HG02840 (cell line): ENCODE data around the gene ALDH3B2.
"Not testable (repeated sequence)": the region's sequence is repeated elsewhere in the genome, so short reads cannot be mapped to it uniquely, and the experiment has no call there.

Experiments
- ATAC-seq: cut with Tn5 transposase; IDR thresholded peaks from one replicate; pipeline ENCODE4 v1.9.1; 2021; ENCODE audit warnings: mild to moderate bottlenecking, moderate library complexity, moderate number of reproducible peaks; ENCODE audit not compliant: unreplicated experiment, low FRiP score

The ALDH3B2 gene, protein sequence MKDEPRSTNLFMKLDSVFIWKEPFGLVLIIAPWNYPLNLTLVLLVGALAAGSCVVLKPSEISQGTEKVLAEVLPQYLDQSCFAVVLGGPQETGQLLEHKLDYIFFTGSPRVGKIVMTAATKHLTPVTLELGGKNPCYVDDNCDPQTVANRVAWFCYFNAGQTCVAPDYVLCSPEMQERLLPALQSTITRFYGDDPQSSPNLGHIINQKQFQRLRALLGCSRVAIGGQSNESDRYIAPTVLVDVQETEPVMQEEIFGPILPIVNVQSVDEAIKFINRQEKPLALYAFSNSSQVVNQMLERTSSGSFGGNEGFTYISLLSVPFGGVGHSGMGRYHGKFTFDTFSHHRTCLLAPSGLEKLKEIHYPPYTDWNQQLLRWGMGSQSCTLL

DNA sequence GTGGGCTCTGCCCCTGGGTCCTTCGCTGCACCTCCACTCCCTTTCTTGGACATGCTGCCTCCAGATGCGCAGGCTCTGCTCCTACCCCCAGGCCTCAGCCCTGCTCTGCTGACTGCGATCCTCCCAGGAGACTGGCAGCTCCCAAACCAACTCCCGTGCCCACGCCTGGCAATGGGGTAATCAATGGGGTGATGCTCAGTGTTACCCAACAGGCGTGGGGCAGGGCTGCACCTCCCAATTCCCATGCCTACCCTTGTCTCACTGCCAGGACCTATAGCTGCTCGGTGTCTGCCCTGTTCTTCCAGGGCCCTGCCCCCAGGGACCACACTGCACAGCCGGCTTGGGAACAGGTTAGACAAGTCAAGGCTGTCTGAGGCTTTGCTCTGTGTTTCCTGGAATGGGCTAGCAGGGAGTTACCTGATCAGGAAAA, at the start of gene ALDH3B2:
Gene ALDH3B2 (minus strand): TSS at position 182 of the 430 bp plus-strand sequence. CDS start 7,688 bp downstream, outside the sequence.
- no peak for ATAC-seq

DNA sequence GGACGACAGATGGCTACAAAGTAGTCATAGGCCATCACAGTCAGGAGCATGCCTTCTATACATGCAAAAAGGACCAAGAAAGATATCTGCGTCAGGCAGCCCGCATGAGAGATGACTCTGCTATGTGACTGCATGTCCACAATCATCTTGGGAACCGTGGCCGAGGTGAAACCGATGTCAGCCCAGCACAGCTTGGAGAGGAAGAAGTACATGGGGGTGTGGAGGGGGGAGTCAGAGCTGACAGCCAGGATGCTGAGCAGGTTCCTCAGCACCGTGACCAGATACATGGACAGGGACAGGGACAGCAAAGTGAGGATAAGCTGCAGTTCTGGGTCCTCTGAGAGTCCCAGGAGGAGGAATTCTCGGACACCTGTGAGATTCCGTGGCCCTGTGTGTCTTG, 48.6 kb upstream of the ALDH3B2 start:
- ATAC-seq, result not testable (repeated sequence)

DNA sequence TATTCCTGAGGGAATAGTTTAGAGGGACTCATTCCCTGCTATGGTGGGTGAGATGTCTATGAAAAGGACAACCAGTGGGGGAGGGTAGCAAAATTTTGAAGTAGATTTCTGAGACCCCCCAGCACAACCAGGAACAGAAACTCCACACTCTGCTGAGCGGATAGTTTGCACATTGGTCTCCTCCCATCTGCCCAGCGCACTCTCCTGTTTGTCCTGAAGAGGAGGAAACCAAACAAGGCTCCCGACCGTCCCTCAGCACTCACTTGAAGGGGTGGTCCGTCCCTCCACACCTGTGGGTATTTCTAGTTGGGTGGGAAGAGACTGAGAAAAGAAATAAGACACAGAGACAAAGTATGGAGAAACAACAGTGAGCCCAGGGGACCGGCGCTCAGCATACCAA, 41.8 kb upstream of the ALDH3B2 start:
- not testable (repeated sequence) for ATAC-seq

DNA sequence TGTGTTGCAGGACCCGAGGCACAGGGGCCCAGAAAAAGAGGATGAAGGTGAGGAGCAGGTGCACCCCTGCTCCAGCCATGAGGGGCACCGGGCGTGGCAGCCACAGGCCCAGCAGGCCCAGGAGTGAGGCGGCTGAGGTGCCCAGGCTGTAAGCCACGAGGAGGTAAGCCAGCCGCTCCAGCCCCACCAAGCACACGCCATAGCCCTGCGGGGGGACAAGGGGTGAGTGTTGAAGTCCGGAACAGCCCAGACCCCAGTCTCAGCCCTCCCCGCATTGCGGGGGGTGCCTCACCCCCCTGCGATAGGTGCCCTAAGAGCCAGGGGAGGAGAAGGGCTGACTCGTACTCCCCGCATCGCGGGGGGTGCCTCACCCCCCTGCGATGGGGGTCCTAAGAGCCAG, 41.4 kb upstream of the ALDH3B2 start:
- ATAC-seq, result not testable (repeated sequence)

DNA sequence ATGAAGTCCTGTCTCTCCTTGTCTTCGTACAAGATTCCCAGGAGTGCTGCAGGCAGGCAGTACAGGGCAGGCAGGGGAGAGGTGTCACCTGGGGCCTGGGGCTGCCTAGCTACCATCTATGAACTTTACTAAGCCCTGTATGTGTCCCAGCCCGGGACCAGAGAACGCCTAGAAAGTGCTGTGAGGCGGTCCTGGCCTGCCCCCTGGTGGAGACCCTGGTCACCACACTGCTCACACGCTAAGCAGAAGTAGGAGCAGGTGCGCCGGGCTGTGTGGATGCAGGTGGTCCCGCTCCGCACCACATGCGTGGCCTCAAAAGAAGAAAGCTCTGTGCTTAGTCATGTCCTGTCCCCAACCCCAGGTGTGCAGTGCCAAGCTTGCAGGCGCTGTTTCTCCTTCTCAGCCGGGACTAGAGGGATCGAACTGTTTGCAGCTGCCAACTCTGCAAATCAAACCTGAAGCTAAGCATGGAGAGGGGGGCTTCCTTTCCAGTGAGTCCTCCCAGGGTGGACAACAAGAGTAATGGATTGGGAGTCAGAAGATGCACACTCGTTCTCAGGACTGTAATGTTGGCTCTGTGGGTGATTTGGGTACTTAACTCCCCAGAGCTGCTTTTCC, 39.6 kb upstream of the ALDH3B2 start:
- not testable (repeated sequence) for ATAC-seq

DNA sequence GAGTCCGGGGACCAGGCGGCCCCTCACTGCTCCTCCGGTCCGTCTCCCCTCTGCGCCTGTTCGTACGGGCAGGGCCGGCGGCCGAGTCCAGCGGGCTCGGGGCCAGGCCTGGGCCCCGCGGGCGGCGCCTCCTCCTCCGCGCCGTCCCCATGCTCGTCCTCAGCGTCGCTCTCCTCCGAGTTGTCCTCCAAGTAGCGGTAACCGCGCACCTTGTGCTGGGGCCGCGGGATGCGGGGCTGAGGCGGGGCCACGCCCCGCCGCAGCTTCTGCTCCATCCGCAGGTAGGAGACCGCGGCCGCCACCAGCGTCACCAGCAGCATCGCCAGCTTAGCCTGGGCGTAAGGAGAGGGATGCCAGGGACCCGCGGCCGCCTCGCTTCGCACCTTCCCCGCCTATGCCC, 37.3 kb upstream of the ALDH3B2 start:
- not testable (repeated sequence) for ATAC-seq

DNA sequence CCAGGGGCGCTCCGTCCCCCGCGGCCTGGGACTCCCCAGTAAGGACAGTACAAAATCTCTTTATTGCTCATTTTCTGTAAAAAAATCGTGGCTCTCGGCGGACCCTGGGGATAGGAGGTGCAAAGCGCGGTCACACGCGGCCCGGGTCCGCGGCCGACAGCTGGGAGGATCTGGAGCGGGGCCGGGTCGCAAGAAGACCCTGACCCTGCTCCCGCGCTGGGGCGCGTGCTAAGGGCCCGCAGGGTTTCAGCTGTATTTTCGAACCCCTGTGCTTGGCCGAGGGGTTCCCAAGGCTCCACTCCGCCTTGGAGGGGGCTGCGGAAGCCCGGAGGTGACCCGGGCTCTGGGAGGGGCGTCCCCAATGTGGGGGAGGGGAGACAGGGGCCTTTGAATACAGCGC, 36.8 kb upstream of the ALDH3B2 start:
- not testable (repeated sequence) for ATAC-seq

DNA sequence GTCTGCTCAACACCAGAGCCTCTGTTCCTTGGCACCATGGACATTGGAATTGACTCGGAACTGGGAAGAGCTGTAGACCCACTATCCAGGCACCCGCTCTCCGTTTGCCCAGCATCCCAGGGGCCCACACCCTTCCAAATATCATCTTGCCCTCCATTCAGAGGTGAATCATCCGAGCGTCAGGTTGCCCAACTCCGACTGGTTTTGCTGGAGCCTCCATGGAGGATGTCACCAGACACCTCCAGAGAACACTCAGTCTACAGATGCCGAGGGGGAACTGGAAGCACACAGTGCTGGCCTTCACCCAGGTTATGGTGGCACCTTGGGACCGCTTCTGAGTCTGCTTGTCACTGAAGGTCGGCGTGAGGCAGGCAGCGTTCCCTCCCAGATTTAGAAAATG, 35.4 kb upstream of the ALDH3B2 start:
- ATAC-seq, result not testable (repeated sequence)

DNA sequence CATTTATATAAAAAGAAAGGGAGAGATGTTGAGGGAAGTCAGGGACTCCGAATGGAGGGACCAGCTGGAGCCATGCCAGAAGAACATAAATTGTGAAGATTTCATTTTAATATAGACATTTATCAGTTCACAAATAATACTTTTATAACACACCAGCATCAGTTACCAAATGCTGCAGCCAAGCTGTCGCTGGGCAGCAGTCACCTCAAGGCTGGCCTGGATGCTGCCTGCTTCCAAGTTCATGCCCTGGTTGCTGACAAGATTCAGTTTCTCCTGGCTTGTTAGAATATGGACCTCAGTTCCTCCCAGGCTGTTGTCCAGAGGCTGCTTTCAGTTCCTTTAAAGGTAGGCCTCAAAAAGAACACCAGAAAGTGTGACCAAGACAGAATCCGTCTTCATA, 30.8 kb upstream of the ALDH3B2 start:
- no peak for ATAC-seq

DNA sequence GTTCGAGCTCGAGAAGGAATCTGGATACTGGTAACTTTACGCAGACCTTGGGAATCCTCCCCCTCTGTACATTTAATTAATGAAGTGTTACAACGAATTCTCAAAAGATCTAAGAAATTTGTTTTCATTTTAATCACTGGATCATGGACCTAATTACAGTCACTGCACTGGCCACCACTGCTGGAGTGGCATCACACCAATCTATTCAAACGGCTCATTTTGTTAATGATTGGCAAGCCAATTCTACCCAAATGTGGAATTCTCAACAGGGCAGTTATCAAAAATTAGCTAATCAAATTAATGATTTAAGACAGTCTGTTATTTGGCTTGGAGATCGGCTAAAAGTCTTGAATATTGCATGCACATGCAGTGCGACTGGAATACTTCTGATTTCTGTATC, 30.1 kb upstream of the ALDH3B2 start:
- no peak for ATAC-seq

DNA sequence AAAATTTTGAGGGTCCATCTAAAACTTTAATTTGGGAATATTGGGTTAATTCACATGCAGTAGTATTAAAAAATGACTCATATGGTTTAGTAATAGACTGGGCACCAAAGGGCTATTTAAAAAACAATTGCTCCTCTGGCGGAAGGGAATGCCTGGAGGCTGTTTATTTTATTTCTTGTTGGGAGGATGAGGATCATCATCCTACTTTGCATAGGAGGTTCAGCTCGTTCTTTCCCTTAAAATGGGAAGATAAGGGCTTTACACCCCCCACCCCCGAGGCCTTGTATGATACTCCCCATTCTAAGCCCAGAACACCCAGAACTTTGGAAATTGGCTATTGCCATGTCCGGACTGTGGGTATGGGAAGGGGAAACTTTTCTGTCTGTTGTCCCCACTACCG, 29.3 kb upstream of the ALDH3B2 start:
- ATAC-seq, result not testable (repeated sequence)

DNA sequence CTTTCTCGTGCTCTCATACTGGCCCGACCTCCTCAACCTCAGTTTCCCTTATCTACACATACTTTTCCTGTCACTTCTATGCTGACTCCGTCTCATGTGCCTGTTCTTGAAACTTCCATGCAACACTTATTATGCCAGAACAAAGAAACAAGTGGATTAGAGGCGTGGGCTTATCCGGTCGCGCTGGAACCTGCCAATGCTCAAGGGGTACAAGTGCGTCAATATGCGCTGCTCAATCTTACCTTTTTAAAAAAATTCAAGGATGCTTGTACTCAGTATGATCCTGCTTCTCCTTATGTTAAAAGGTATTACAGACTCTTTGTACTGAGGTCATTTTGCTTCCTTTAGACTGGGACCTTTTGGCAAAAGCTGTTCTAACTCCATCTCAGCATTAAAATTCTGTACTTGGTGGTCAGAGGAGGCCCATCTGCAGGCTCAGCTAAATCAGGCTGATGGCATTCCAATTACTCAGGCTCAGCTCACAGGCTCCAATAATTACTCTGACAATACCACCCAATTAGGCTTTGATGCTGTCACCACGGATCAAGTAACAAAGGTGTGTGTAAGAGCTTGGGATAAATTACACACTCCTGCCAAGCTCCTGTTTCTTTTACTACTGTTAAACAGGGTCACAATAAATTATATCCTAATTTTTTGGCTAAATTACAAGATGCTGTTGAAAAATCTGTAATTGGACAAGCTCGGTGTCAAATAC, 26.3 kb upstream of the ALDH3B2 start:
- ATAC-seq, result no peak

DNA sequence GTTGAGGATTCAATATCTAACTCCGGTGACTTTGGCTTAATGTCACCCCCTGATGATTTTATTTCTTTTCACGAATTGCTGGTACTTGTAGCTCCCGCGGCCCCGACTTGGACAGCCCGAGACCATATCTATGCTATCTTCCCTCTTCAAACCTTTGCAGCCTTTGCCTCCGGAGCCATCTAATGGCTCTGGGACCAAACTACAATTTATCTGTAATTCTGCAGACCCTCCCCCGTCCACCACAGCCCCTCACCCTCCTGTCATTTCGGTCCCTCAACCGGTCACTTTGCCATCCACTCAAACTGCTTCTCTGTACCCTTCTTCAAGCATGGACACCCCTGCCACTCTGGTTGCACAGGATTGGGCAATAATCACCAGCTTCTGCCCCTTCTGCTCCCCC, 25.7 kb upstream of the ALDH3B2 start:
- no peak for ATAC-seq

DNA sequence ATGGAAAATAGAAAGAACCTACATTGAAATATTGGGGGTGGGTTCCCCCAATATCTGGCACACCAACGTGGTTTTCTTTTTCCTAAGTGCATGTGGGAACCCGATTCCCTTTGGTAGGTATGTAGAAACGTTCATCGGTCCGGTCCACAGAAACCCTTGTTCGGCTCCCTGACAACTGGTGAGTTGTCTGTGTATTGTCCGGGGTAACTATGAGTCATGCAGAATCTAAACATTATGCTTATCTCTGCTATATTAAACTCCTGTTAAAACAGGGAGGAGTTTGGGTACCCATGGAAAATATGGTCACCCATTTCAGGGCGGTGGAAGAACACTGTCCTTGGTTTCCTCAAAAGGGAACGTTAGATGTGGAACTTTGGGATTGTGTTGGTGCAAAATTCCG, 25.1 kb upstream of the ALDH3B2 start:
- no peak for ATAC-seq

DNA sequence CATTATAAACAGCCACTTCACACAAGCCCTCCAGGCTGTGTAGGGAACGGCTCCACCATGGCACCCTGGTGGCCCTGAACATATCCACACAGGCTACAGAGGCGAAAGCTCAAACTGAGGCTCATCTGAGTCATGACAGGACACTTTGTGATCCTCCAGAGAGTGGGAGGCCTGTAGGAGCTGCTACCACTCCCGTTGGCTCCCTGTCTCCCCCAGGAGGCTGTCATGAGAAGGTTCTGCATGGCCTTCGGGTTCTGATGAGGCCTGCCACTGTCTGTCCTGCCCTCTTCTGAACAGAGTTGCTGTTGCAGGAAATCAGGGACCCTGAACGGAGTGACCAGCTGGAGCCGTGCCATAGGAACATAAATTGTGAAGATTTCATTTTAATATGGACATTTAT, 23.8 kb upstream of the ALDH3B2 start:
- no peak for ATAC-seq

DNA sequence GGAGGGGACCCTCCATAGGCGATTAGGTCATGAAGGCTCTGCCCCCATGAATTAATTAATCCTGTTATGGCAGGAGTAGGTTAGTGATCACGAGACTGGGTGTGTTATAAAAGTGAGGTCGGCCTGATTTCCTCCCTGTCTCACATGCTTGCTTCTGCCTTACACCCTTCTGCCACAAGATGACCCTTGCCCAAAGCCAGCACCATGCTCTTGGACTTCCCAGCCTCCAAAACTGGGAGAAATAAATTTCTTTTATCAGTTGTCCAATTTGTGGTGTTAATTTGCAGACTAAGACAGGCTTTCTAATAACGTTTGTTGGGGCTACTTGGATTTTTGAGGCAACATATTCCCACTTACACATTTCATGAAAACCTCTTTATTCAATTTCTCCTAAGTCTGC, 23.4 kb upstream of the ALDH3B2 start:
- ATAC-seq, result no peak

DNA sequence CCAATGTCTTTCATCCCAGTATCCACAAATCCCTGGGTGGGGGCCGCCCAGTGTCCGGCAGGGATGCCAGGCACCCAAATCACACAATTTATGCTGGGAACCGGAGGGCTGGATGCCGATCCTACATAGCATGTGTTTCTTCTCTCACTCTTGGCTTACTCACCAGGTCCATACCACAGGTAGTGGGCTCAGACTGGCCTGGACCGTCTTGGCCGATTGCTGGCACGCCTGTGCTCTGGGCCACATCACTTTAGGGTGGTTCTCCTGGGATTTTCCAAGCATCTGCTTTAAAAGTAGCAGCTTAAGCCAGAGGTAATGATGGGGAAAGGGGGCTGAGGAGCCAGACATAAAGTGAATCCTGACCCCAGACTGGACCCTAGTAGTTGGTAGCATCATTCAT, 22.6 kb upstream of the ALDH3B2 start:
- no peak for ATAC-seq

DNA sequence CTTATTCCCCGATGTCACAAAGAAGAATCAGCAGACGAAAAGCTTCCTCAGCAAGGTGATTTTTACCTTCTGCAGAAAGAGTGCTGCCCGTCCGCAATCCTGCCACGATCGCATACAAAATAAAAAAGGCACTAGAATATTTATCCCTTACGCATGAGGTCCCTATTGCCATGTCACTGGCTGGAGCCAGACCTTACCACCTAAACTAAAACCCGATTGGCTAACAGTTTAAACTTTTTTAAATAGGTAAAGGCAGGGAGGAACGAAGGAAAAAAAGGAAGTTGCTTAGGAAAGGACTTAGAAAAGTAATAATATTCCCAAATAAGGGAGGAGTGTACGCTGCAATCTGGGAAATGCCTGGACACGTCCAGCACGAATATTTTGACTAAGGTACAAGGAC, 21.2 kb upstream of the ALDH3B2 start:
- no peak for ATAC-seq

DNA sequence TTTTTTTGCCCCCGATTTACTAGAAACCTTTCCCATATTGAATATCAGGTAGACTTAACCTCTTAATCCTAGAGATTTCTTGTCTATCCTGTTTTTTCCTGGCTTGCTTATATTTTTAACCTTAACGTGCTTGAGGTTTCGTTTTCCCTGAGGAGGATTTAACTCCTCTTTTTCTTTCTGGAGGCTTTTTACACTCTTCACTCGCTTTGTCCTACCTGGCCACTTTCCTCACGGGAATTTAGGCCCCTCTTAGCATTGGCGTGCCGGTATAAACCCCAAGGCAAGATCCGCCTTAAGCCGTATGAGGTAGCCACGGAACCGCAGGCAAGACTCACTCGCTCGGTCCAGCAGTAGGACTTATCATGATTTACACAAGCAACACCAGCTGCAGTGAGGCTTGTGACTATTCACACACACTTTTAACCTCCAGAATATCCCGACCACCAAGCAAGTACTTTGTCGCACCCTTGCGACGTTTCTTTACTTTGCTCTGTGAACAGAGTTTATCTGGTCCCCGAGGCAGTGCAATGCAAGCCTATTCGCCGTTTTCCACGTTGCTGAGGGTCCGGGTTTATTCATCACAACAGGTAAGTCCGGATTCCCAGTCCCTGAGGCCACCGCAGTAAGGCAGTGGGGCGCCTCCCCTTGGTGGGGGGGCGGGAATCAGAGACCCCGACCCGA, 20.6 kb upstream of the ALDH3B2 start:
- ATAC-seq, result no peak

DNA sequence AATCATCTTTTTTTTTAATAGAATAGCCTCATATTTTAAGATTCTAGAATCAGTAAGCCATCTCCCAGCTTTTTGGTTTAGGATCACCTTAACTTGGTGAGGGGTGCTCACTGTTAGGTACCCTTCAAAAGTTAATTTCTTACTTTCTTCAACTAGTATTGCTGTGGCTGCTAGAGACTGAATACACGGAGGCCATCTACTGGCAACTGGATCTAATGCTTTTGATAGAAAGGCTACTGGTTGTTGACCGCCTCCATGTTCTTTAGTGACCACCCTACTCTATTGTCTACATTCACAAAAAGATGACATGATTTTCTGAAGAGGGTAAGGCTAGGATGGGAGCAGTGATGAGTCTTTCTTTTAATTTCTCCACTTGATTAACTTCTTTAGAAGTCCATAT, 16.7 kb upstream of the ALDH3B2 start:
- ATAC-seq, result no peak

DNA sequence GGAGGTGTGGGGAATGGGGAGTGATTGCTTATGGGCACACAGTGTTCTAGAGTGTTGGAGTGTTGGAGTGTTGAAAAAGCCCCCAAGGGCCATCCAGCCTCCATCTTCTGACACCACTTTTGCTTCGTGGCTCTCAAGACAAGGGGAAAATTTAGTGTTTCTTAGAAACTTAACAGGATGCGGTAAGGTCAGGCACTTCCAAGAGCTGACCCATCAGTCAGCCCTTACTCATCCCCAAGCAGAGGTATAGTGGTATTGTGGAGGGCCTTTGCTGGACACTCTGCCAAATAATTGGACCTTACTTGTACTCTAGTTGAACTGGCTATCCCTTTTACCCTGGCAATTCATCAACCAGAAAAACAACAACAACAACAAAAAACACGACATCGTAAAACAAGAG, 14.8 kb upstream of the ALDH3B2 start:
- ATAC-seq, result no peak
